ENCODE measurements around the gene FBXO47. TPM values are rescaled to one million over a fixed set of nuclear protein-coding genes. Genes with fewer than 3 reads are reported as not detected.

FBXO47 gene
- total RNA-seq, 1 donor from 2014 or later: not detected

Other genes starting within 250 kb of the FBXO47 start
- gene CISD3, start 237.1 kb downstream of the FBXO47 start, total RNA-seq: 51.5 TPM
- gene PCGF2, start 219.1 kb downstream of the FBXO47 start, total RNA-seq: 52.3 TPM
- 119 TPM for gene PSMB3, start 214.7 kb downstream of the FBXO47 start, total RNA-seq
- gene PIP4K2B, start 167.8 kb downstream of the FBXO47 start, total RNA-seq: 46.7 TPM
- gene CWC25, start 142.1 kb downstream of the FBXO47 start, total RNA-seq: 19.3 TPM
- 984 TPM for gene RPL23, start 113.7 kb downstream of the FBXO47 start, total RNA-seq
- gene LASP1, start 97.3 kb downstream of the FBXO47 start, total RNA-seq: 247 TPM
- gene PLXDC1, start 184.2 kb upstream of the FBXO47 start, total RNA-seq: 21.2 TPM
- not detected for gene ARL5C, start 198.8 kb upstream of the FBXO47 start, total RNA-seq
- 6.4 TPM for gene CACNB1, start 230.3 kb upstream of the FBXO47 start, total RNA-seq
- gene RPL19, start 232.9 kb upstream of the FBXO47 start, total RNA-seq: 1,121 TPM